ENCODE measurements around the gene LMX1A. TPM values are rescaled to one million over a fixed set of nuclear protein-coding genes. Genes with fewer than 3 reads are reported as not detected.

LMX1A gene
- total and polyA plus RNA-seq, 2 experiments from 2014 or later = not detected

GRCh38 chr1:165222580-165222979 lies 133.9 kb downstream of the LMX1A start:
- Mint-ChIP-seq H3K27ac (no peak overlapping the region), H3K4me1 (peaks cover 57% of the 10 kb centered on the region), H3K4me3 (no peak overlapping the region), H3K27me3 (ENCODE audit: insufficient read depth, low read depth, poor library complexity) (peaks cover 6% of the 10 kb centered on the region), H3K9me3 (no peaks in the 10 kb centered on the region), H3K36me3 (ENCODE audit: low read depth) (no peaks in the 10 kb centered on the region)
- ATAC-seq (no peak), DNase-seq (ENCODE audit: low spot score) (no peak)
- Histone ChIP-seq H3K4me1 (ENCODE audit: insufficient read depth) (peaks cover 14% of the 10 kb centered on the region), H3K9me2 (ENCODE audit: insufficient read depth) (no peaks in the 10 kb centered on the region), H3K4me3 (no peak overlapping the region), H3K27ac (ENCODE audit: low read depth) (no peak overlapping the region), H3F3A (replicated peaks; ENCODE audit: low read depth) (no peaks in the 10 kb centered on the region), H4K20me1 (replicated peaks; ENCODE audit: insufficient read depth) (no peaks in the 10 kb centered on the region), H3K4me2 (no peak overlapping the region), H3K36me3 (ENCODE audit: insufficient read depth) (no peaks in the 10 kb centered on the region), H2AFZ (peak overlapping the region; percentile 47; the same call in 1 of the 2 replicates), H3K27me3 (ENCODE audit: insufficient read depth) (no peaks in the 10 kb centered on the region), H3K79me2 (replicated peaks; ENCODE audit: insufficient read depth) (no peaks in the 10 kb centered on the region)
- TF ChIP-seq EZH2phosphoT487 (IDR thresholded peaks at IDR 0.05; ENCODE audit: unreplicated experiment) = no peak
- TF ChIP-seq NANOG (IDR thresholded peaks at IDR 0.05; ENCODE audit: borderline replicate concordance) = no peak
- TF ChIP-seq ZNF331 (CRISPR knock-in tag; IDR thresholded peaks at IDR 0.05; ENCODE audit: low read depth) = no peak
- TF ChIP-seq ETS1 (IDR thresholded peaks at IDR 0.05) = no peak

- H3K27ac Mint-ChIP-seq = no peak overlapping the region
- H3K36me3 Mint-ChIP-seq (ENCODE audit: low read depth) = no peaks in the 10 kb centered on the region
- peaks cover 74% of the 10 kb centered on the region for H3K4me1 Mint-ChIP-seq
- ATAC-seq (no peak), DNase-seq (ENCODE audit: low spot score) (no peak)
- Histone ChIP-seq H3K27me3 (ENCODE audit: insufficient read depth) (no peaks in the 10 kb centered on the region), H3F3A (replicated peaks; ENCODE audit: low read depth) (no peaks in the 10 kb centered on the region), H3K36me3 (ENCODE audit: insufficient read depth) (no peaks in the 10 kb centered on the region), H3K27ac (ENCODE audit: low read depth) (no peak overlapping the region), H3K4me2 (no peak overlapping the region), H3K4me3 (no peak overlapping the region), H3K79me2 (replicated peaks; ENCODE audit: insufficient read depth) (no peaks in the 10 kb centered on the region), H4K20me1 (replicated peaks; ENCODE audit: insufficient read depth) (no peaks in the 10 kb centered on the region), H3K9me2 (ENCODE audit: insufficient read depth) (no peaks in the 10 kb centered on the region), H2AFZ (peak overlapping the region; percentile 56; the same call in 1 of the 2 replicates), H3K4me1 (ENCODE audit: insufficient read depth) (peaks cover 17% of the 10 kb centered on the region)
- H3K27me3 Mint-ChIP-seq (ENCODE audit: insufficient read depth, low read depth, poor library complexity) = peaks cover 4% of the 10 kb centered on the region
- no peak overlapping the region for H3K4me3 Mint-ChIP-seq
- H3K9me3 Mint-ChIP-seq = no peaks in the 10 kb centered on the region
- no peak for TF ChIP-seq ETS1 (IDR thresholded peaks at IDR 0.05)
- no peak for TF ChIP-seq NANOG (IDR thresholded peaks at IDR 0.05; ENCODE audit: borderline replicate concordance)
- TF ChIP-seq ZNF114 (CRISPR knock-in tag; IDR thresholded peaks at IDR 0.05) = no peak
- no peak for TF ChIP-seq EZH2 (IDR thresholded peaks at IDR 0.05; ENCODE audit: low read depth, unreplicated experiment)
- TF ChIP-seq EZH2phosphoT487 (IDR thresholded peaks at IDR 0.05; ENCODE audit: unreplicated experiment) = no peak
- TF ChIP-seq CTCF (conservative IDR thresholded peaks at IDR 0.05; ENCODE audit: low read depth in 2 of 2) = no peak
- TF ChIP-seq ZNF331 (CRISPR knock-in tag; IDR thresholded peaks at IDR 0.05; ENCODE audit: low read depth) = no peak
- TF ChIP-seq STAT1 (IDR thresholded peaks at IDR 0.05; ENCODE audit: unreplicated experiment) = no peak
- no peak for TF ChIP-seq CREB1 (CRISPR knock-in tag; IDR thresholded peaks at IDR 0.05; ENCODE audit: low read depth)
- TF ChIP-seq ZNF462 (CRISPR knock-in tag; IDR thresholded peaks at IDR 0.05) = no peak
- TF ChIP-seq POLR2AphosphoS5 (IDR thresholded peaks at IDR 0.05; ENCODE audit: low read depth) = no peak
- TF ChIP-seq JUNB (IDR thresholded peaks at IDR 0.05; ENCODE audit: unreplicated experiment) = no peak
Measured at GRCh38 chr1:165218731-165219130, 137.8 kb downstream of the LMX1A start.

Data from GM23338 (cell line).